HL-60 (cell line): ENCODE measurements around the gene CTNNA1.

Experiments used
- DNase-seq, 2 experiments: peaks; one replicate each; pipeline ENCODE4 v3.0.0-alpha.2; 2010 to 2020; ENCODE audit warnings: low read depth in 1 of 2, low spot score in 1 of 2
- H3K27ac ChIP-seq: fragments of 250-450 bp; sonication (Bioruptor Pico); replicated peaks from 2 replicates; pipeline ENCODE4 v1.5.1; 2020; ENCODE audit warnings: mild to moderate bottlenecking, moderate library complexity
- H3K27me3 ChIP-seq: fragments of 250-450 bp; sonication (Bioruptor Pico); 2 replicates; pipeline ENCODE4 v1.5.1; 2021; ENCODE audit warnings: mild to moderate bottlenecking, moderate library complexity; ENCODE audit not compliant: insufficient read depth, poor library complexity, severe bottlenecking
- H3K4me3 ChIP-seq: replicated peaks from 2 replicates; pipeline ENCODE4 v1.5.1; 2011; ENCODE audit warnings: mild to moderate bottlenecking, control low read depth, low read length; ENCODE audit not compliant: insufficient read depth
- CTCF ChIP-seq: IDR thresholded peaks from one replicate; pipeline ENCODE4 v1.5.1; 2011; ENCODE audit warnings: low read length, control low read depth, inconsistent platforms; ENCODE audit not compliant: insufficient read depth
- GABPA ChIP-seq: IDR thresholded peaks from 2 replicates; pipeline ENCODE4 v1.6.1; 2012; ENCODE audit warnings: low read depth
- POLR2AphosphoS5 ChIP-seq: IDR thresholded peaks from 2 replicates; pipeline ENCODE4 v1.6.1; 2012; ENCODE audit warnings: low read depth
- REST ChIP-seq: IDR thresholded peaks from 2 replicates; pipeline ENCODE4 v1.6.1; 2012; ENCODE audit warnings: low read depth; ENCODE audit not compliant: insufficient replicate concordance
- SPI1 ChIP-seq: IDR thresholded peaks from 2 replicates; pipeline ENCODE4 v1.6.1; 2012; ENCODE audit warnings: low read depth, mild to moderate bottlenecking, borderline replicate concordance

CTNNA1 gene

GRCh38 chr5:138792195-138792790 lies 39.1 kb downstream of the CTNNA1 start:
- no peak for DNase-seq
- Histone ChIP-seq H3K27ac (no peak overlapping the region), H3K4me3 (no peak overlapping the region), H3K27me3 (no peaks in the 10 kb centered on the region)
- TF ChIP-seq GABPA (no peak), REST (no peak), POLR2AphosphoS5 (no peak), CTCF (no peak), SPI1 (no peak)

DNA sequence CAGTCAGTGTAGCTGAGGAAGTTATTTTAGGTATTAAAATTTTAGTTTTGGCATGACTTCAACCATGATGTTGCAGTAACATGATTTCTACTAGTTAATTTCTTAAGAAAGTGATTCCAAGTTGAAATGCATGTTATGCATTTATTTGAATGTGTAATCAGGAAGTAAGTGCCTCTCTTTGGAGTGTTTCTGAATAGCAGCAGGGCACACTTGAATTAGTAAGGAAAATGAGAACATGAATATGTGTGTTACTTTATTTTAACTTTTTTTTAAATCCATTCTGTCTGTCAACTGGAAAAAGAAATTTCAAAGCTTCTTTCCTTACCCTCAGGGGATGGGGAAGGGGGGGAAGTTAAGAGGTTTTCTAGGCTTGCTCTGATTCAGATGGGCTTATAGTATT lies 40.4 kb downstream of the CTNNA1 start:
- no peak overlapping the region for H3K27ac ChIP-seq
- no peak for TF ChIP-seq REST
- TF ChIP-seq GABPA: no peak
- no peak for TF ChIP-seq POLR2AphosphoS5
- TF ChIP-seq CTCF: no peak
- TF ChIP-seq SPI1: no peak
- no peak for DNase-seq

GRCh38 chr5:138803285-138803684 lies 50.1 kb downstream of the CTNNA1 start:
- no peaks in the 10 kb centered on the region for H3K27me3 ChIP-seq
- TF ChIP-seq CTCF: no peak
- TF ChIP-seq GABPA: no peak
- TF ChIP-seq SPI1: no peak
- no peak for TF ChIP-seq POLR2AphosphoS5
- TF ChIP-seq REST: no peak
- H3K4me3 ChIP-seq: no peak overlapping the region
- no peak for DNase-seq
- no peak overlapping the region for H3K27ac ChIP-seq

More for the DNA sequence above, 40.4 kb downstream of the CTNNA1 start:
- H3K4me3 ChIP-seq: no peak overlapping the region
- no peaks in the 10 kb centered on the region for H3K27me3 ChIP-seq
